Calu3 (cell line): Measurements from ENCODE around the gene CASK. TPM values are rescaled to one million over a fixed set of nuclear protein-coding genes. Genes with fewer than 3 reads are reported as not detected.
"Not testable (repeated sequence)": the region's sequence is repeated elsewhere in the genome, so short reads cannot be mapped to it uniquely, and the experiment has no call there.

Source experiments
- BruUV-seq: library from RNA; stranded (reverse); fragments of 400-500 nt; replicated peaks from 2 replicates; lab custom pipeline; 2021; lab: Mats Ljungman, UMichigan
- CTCF ChIA-PET: fragments of 300-600 bp; sonication (Branson Sonifier 250); formaldehyde crosslinking; loops from one replicate; lab custom pipeline; 2022; ENCODE audit warnings: antibody characterized with exemption; lab: Charles Lee
- DNase-seq: peaks from one replicate; pipeline ENCODE4 v3.0.0; 2022
- H3K27ac Mint-ChIP-seq: one replicate; pipeline ENCODE4 v1.8.0; 2022; ENCODE audit warnings: mixed read lengths; ENCODE audit not compliant: unreplicated experiment
- H3K27me3 Mint-ChIP-seq: one replicate; pipeline ENCODE4 v1.8.0; 2022; ENCODE audit warnings: mixed read lengths; ENCODE audit not compliant: unreplicated experiment
- H3K36me3 Mint-ChIP-seq: one replicate; pipeline ENCODE4 v1.8.0; 2022; ENCODE audit warnings: mild to moderate bottlenecking, moderate library complexity, mixed read lengths; ENCODE audit not compliant: insufficient read depth, unreplicated experiment
- H3K4me1 Mint-ChIP-seq: one replicate; pipeline ENCODE4 v1.8.0; 2022; ENCODE audit warnings: mild to moderate bottlenecking, low read depth, mixed read lengths; ENCODE audit not compliant: unreplicated experiment
- H3K4me3 Mint-ChIP-seq: one replicate; pipeline ENCODE4 v1.8.0; 2022; ENCODE audit warnings: mild to moderate bottlenecking, low read depth, moderate library complexity, mixed read lengths; ENCODE audit not compliant: unreplicated experiment
- H3K9me3 Mint-ChIP-seq: one replicate; pipeline ENCODE4 v1.8.0; 2022; ENCODE audit warnings: low read depth, mixed read lengths; ENCODE audit not compliant: unreplicated experiment
- CTCF ChIP-seq: fragments of 200-600 bp; IDR thresholded peaks from one replicate; pipeline ENCODE4 v1.8.0; 2022; ENCODE audit warnings: antibody characterized with exemption; ENCODE audit not compliant: unreplicated experiment
- intact Hi-C: fragments of 100-400 bp; cut with micrococcal nuclease; formaldehyde crosslinking; loops from one replicate; pipeline ENCODE4 v1.10.0; 2022; ENCODE audit not compliant: unreplicated experiment
- total RNA-seq: library from RNA; stranded (reverse); gene quantifications from 2 replicates; pipeline ENCODE4 v1.2.3, GENCODE V29; 2022

The CASK gene
- total RNA-seq, 1 experiment from 2014 or later = 157 TPM

DNA sequence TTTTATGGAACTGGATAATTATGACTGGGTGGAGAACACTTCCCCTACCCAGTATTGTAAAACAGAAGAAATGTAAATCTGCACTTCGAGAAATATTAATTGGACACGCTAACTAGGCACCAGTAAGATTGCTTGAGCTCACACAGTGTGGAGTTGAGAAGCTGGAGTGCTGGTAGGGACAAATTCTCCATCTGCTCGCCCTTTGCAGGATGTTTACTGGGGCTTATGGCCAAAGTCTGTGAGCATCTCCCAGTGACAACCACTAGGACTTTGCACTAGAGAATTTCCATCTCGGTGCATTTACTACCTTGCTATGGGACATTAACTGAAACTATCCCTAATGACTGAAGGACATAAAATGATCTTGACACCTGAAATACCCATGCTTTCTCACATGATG, 268.3 kb downstream of the CASK start:
- Mint-ChIP-seq H3K36me3 (peaks cover 34% of the 10 kb centered on the region), H3K27me3 (no peaks in the 10 kb centered on the region), H3K9me3 (no peaks in the 10 kb centered on the region), H3K27ac (no peak overlapping the region), H3K4me1 (no peaks in the 10 kb centered on the region), H3K4me3 (no peak overlapping the region)
- no peak for TF ChIP-seq CTCF
- no TSS peak for BruUV-seq
- CTCF ChIA-PET = no interaction called here
- no peak for DNase-seq
- intact Hi-C loops = no loop called here

DNA sequence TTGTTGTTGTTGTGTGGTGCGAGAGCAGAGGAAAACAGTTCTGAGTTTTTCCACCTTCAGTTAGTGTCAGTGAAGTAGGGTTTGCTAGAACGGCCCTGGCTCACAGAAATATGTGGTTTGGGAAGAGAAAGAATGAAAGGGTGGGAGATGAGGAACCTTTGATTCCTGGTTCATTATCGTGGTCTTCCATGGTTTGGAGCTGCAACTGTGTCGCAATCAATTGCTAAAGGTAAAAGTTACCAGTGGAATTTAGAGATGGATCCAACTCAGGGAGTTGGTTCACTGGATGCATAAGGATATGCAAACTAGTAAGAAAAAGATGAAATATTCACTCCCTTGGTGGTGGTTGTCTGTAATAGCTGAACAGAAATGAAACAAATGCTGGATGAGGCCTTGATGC, 270.2 kb downstream of the CASK start:
- peak overlapping the region; percentile 27 for H3K27ac Mint-ChIP-seq
- no peaks in the 10 kb centered on the region for H3K27me3 Mint-ChIP-seq
- peaks cover 24% of the 10 kb centered on the region for H3K36me3 Mint-ChIP-seq
- CTCF ChIA-PET = no interaction called here
- DNase-seq = no peak
- peaks cover 10% of the 10 kb centered on the region for H3K9me3 Mint-ChIP-seq
- intact Hi-C loops = no loop called here
- no TSS peak for BruUV-seq
- H3K4me1 Mint-ChIP-seq = no peaks in the 10 kb centered on the region
- no peak for TF ChIP-seq CTCF
- H3K4me3 Mint-ChIP-seq = no peak overlapping the region

DNA sequence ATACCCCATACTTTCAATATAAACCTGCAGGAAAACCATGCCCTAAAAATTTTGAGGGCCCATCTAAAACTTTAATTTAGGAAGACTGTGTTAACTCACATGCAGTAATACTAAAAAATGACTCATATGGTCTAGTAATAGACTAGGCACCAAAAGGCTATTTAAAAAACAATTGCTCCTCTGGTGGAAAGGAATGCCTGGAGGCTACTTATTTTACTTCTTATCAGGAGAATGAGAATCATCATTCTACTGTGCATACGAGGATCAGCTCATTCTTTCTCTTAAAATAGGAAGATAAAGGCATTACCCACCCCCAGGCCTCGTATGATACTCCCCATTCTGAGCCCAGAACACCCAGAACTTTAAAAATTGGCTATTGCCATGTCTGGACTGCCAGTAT, 277.2 kb downstream of the CASK start:
- H3K27ac Mint-ChIP-seq, H3K4me3 Mint-ChIP-seq, H3K36me3 Mint-ChIP-seq, BruUV-seq, DNase-seq, intact Hi-C loops, H3K4me1 Mint-ChIP-seq, H3K27me3 Mint-ChIP-seq, CTCF ChIA-PET: not testable (repeated sequence)
- peaks cover 19% of the 10 kb centered on the region for H3K9me3 Mint-ChIP-seq

- Mint-ChIP-seq H3K27ac (no peak overlapping the region), H3K9me3 (no peaks in the 10 kb centered on the region), H3K4me1 (no peaks in the 10 kb centered on the region), H3K27me3 (no peaks in the 10 kb centered on the region), H3K36me3 (peaks cover 8% of the 10 kb centered on the region), H3K4me3 (no peak overlapping the region)
- no peak for DNase-seq
- no peak for TF ChIP-seq CTCF
- CTCF ChIA-PET = no interaction called here
- no TSS peak for BruUV-seq
- intact Hi-C loops = no loop called here
Measured at GRCh38 chrX:41634284-41634683, 289.1 kb downstream of the CASK start.

GRCh38 chrX:41630091-41630490, 293.3 kb downstream of the CASK start:
- BruUV-seq = no TSS peak
- H3K27ac Mint-ChIP-seq = no peak overlapping the region
- CTCF ChIA-PET = no interaction called here
- no peaks in the 10 kb centered on the region for H3K27me3 Mint-ChIP-seq
- intact Hi-C loops = no loop called here
- peaks cover 7% of the 10 kb centered on the region for H3K36me3 Mint-ChIP-seq
- no peaks in the 10 kb centered on the region for H3K4me1 Mint-ChIP-seq
- no peak for DNase-seq
- no peak for TF ChIP-seq CTCF
- no peaks in the 10 kb centered on the region for H3K9me3 Mint-ChIP-seq
- H3K4me3 Mint-ChIP-seq = no peak overlapping the region
